HG03025 (cell line): ENCODE measurements around the gene ACADSB.
A peak's percentile ranks its signal among the peaks of the same experiment; 100 is the strongest.

Experiments
- ATAC-seq: cut with Tn5 transposase; IDR thresholded peaks from one replicate; pipeline ENCODE4 v1.9.1; 2021; ENCODE audit warnings: mild to moderate bottlenecking, moderate library complexity; ENCODE audit not compliant: unreplicated experiment, low FRiP score

The ACADSB gene

GRCh38 chr10:123035467-123036086 is 26.8 kb downstream of the ACADSB start:
- ATAC-seq, result no peak

DNA sequence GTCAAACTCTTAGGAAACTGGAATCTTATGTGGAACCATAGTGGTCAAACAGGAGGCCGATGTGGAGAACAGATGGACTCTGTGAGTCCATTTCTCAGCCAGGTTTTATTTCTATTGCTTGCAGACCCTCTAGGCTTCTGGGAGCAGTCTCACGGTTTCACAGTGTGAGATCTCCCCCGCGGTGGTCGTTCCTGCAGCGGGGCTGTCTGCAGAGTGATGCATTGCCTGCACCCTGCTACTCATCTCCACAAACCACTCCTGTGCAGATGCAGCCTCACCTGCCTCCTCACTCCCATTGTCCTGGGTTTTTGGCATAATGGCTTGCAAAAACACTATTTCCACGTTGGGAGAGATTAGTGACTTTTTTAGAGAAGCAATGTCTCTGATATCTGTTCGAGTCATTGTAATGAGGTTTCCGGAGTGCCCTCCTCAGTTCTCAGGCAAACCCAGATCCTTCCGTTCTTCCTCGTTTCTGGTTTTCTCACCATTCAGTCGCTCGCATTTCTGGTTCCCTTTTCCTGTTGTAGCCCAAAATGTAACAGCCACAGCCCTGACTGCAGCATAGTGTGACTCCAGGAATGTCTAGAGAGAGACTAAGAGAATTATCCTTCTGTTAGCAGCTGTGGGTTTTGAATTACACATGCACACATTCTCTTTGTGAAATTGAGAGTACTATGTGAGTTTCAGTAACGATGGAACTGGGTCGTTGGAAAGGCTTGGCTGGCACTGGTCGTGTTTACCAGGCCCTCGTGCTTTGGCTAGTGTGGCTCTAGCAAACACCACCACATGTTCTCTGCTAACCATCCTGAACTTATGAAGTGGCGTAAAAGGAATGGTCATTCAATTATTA is 30.2 kb downstream of the ACADSB start:
- ATAC-seq, result no peak

DNA sequence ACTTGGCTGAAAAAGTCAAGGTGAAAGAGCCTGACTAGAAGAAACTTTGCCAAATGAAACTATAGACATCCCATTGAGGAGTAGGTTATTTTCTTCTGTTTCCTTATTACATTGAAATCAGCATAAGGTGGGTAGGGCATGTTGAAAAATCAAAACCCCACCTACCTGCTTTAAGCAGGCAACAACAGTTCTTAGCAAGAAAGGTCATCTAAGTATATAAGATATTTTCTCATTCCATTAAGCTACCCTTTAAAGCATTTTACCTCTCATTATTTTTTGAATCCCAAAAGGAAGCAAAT is 30.8 kb downstream of the ACADSB start:
- no peak for ATAC-seq

GRCh38 chr10:123042708-123043408 is 34.1 kb downstream of the ACADSB start:
- ATAC-seq, result no peak

- ATAC-seq, result peak; percentile 79
These were observed 34.7 kb downstream of the ACADSB start for GRCh38 chr10:123043409-123043925.

DNA sequence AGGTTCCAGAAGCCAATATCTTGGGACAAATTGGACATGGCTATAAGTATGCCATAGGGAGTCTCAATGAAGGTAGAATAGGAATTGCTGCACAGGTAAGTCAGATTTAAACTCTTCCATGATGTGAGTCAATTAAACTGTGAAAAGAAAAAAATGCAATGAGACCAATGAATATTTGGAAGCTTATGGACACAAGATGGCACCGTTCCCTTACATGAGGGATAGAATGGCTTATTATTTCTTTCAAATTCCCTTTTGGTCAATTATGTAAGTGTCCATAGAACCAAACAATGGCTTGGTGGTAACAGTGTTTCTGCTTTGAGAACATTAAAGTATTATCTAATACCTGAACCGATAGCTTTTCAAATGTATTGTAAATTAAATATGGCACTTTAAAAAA is 35.6 kb downstream of the ACADSB start:
- no peak for ATAC-seq

GRCh38 chr10:123045961-123046731 is 37.3 kb downstream of the ACADSB start:
- ATAC-seq, result no peak

DNA sequence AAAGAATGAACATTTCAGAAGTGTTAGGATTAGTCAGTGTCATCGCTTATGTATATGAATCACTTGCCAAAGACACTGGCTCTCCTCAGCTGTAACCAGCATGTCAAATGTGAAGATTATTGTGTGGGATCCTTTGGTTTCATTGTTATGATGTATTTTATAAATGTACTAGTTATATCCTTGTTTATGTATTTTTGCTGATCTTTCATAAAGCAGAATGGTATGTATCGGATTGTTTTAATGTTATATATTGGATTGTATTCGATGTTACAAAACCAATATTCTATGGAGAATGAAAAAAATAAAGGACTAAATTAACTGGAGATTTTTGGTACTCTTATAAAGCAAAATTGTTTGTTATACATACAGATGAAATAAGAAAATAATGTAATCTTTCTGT is 49.2 kb downstream of the ACADSB start:
- no peak for ATAC-seq

- no peak for ATAC-seq
These were observed 53.1 kb downstream of the ACADSB start for GRCh38 chr10:123061865-123062264.

DNA sequence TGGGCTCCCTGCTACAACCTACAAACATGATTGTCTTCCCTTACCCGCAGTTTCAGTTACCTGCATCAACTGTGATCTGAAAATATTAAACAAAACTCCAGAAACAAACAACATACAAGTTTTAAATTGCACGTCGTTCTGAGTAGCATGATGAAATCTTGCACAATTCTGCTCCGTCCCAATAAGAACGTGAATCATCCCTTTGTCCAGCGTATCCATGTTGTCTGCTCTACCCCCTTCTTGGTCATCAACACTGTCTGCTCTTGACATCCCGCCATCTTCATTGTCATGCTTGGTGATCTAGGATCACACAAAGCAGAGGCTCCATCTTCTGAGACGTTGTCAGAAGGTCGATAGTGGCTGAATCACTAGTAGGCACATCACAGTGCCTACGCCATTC is 53.9 kb downstream of the ACADSB start:
- no peak for ATAC-seq

- no peak for ATAC-seq
These were observed 59.5 kb downstream of the ACADSB start for GRCh38 chr10:123068087-123068853.

DNA sequence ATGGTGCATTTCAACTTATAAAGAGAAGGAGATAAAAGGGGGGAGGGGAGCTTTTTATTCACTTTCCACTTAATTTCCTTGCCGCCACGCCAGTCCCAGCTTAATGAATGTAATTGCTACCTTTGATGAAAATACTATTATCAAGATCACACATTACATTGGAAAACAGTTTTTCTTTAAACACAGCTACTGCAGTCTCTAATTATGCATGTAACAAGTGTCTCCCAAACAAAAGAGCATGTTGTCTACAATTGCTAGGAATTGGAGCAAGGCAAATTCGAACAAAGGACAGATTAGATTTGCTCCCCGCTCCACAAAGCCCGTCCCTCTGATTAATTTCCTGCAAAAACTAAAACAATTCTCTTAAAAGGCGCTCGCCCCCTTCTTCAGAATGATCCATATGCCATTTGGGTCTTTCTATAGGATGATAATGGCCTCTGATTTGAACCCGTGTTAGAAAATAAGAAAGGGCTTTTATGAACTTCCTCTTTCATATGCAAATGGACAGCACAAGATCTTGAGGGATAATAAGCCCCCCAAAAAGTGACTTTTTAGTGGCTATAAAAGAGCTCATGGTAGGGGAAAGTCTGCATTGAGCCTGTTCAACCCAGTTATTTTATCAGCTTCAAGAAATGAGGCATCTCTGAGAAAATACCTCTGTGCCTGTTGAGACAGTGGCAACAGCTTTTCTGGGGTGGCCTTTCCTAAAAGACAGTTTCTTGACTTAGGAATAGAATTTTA is 60.6 kb downstream of the ACADSB start:
- ATAC-seq, result no peak

GRCh38 chr10:123073187-123073586 is 64.4 kb downstream of the ACADSB start:
- ATAC-seq, result no peak

GRCh38 chr10:123074215-123074614 is 65.4 kb downstream of the ACADSB start:
- no peak for ATAC-seq

DNA sequence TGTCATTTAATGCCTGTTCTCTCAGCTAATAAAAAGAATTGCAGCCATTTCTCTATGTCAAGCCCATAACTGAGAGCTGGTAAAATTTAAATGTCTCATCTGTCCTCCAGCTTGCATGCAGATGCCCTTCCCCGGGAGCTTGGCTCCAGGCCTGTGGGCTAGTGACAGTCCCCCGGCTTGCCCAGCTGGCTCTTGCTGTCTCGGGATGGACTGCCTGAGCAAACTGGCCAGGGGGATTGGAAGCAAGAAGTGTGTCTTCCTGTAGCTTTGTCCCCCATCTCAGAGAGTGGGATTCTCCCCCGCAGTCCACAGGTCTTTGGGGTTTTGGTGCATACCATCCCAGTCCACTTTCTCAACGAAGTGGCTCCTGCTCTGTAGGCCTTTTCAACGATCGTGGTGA is 73.1 kb downstream of the ACADSB start:
- ATAC-seq, result no peak

DNA sequence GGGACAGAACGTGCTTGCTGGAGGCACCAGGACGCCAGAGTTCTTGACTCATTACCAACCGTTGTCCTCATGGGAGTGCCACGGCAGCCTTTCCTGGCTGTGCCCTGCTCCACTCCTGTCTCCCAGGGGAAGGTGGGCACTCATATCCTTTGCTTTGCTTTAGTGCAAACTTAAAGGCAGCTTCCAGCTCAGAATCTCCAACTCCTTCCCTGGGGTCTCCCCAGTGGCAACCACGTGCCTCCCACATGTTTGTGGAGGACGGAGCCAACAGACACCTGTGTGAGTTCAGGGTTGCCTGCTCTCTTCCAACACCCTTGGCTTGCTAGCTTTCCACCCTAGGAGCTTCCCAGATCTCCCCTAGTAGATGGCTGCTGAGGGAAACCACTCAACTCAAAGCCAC is 75.0 kb downstream of the ACADSB start:
- no peak for ATAC-seq

GRCh38 chr10:123086281-123086680 is 77.5 kb downstream of the ACADSB start:
- ATAC-seq, result no peak

DNA sequence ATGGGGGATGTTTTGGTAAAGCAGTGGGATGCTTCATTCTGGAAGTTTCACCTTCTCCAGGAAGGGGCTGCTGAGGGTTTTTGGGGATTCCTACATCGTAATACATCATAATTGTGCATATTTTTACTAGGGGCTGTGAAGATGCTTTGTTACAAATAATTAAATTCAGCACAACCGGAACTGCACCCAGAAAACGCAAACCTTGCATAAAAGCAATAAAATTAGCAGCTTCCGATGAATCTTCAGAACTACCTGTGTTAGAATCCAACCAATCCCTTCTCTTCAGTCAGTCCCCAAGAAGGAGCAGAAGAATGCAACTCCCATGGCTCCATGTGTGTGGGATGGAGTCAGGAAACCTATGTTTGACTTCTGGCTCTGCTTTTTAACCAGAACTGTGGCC is 78.5 kb downstream of the ACADSB start:
- no peak for ATAC-seq

GRCh38 chr10:123087786-123088185 is 79.0 kb downstream of the ACADSB start:
- no peak for ATAC-seq
